ENCODE measurements around the gene TMEM61.
"Not testable (repeated sequence)": the region's sequence is repeated elsewhere in the genome, so short reads cannot be mapped to it uniquely, and the experiment has no call there.

TMEM61 gene

DNA sequence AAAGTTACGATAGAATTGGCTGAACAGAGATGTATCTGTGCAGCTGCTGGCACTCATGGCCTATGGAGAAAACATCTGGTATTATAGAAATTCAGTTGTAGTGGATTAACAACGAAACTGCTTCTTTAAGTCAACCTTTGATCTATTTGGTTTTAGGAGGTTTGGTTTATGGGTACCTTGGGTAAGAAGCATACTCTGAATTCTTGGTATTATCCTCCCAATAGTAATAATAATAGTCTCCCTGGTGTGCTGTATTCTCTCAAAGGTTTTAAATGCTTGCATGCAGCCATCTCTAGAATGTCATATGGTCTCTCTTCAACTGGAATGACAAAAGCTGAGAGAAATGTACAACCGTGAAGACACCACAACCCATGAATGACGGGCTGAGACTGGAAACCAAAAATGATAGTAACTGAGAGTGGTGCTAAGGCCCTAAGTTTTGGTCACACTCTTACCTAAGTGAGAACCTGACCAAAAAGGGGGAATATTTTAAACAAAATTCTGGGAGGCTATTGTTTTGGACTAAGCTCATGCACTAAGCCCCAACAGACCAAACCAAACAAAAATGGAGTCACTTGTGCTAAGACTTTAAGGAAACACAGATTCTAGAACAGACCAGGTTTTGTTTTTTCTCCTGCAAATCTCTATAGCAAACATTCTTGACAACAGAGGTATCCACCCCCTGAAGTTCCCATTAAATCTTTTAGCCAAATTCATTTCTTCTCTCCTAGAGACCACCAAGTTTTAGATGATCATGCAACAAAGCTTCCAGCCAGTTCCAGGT, 17.6 kb upstream of the TMEM61 start:
- Histone ChIP-seq H3K4me1 (ENCODE audit: control insufficient read depth, insufficient read depth, low read length, unreplicated experiment) (peaks cover 20% of the 10 kb centered on the region), H3K4me3 (ENCODE audit: low read depth, low read length) (no peak overlapping the region), H3K79me2 (ENCODE audit: control insufficient read depth, insufficient read depth, low read length, unreplicated experiment) (no peaks in the 10 kb centered on the region), H3K27ac (ENCODE audit: low read depth, low read length) (no peak overlapping the region), H3K27me3 (ENCODE audit: insufficient read depth, low read length) (no peaks in the 10 kb centered on the region), H3K36me3 (ENCODE audit: insufficient read depth, low read length) (no peaks in the 10 kb centered on the region), H2AFZ (ENCODE audit: low read length, unreplicated experiment) (no peak overlapping the region)

DNA sequence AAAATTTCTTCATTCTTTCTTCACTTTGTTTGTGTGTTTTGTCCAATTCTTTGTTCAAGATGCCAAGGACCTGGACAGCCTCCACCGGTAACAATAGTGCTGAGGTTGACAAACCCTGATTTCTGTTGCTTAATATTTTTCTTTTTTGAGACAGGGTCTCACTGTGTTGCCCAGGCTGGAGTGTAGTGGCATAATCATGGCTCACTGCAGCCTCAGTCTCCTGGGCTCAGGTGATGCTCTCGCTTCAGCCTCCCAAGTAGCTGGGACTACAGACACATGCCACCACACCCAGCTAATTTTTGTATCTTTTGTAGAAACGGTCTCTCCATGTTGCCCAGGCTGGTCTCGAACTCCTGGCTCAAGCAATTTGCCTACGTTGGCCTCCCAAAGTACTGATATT, 16.6 kb upstream of the TMEM61 start:
- H2AFZ ChIP-seq (ENCODE audit: low read length, unreplicated experiment); H3K27me3 ChIP-seq (ENCODE audit: insufficient read depth, low read length); H3K79me2 ChIP-seq (ENCODE audit: control insufficient read depth, insufficient read depth, low read length, unreplicated experiment); H3K4me3 ChIP-seq (ENCODE audit: low read depth, low read length); H3K27ac ChIP-seq (ENCODE audit: low read depth, low read length); H3K36me3 ChIP-seq (ENCODE audit: insufficient read depth, low read length): not testable (repeated sequence)
- H3K4me1 ChIP-seq (ENCODE audit: control insufficient read depth, insufficient read depth, low read length, unreplicated experiment) = peaks cover 20% of the 10 kb centered on the region

DNA sequence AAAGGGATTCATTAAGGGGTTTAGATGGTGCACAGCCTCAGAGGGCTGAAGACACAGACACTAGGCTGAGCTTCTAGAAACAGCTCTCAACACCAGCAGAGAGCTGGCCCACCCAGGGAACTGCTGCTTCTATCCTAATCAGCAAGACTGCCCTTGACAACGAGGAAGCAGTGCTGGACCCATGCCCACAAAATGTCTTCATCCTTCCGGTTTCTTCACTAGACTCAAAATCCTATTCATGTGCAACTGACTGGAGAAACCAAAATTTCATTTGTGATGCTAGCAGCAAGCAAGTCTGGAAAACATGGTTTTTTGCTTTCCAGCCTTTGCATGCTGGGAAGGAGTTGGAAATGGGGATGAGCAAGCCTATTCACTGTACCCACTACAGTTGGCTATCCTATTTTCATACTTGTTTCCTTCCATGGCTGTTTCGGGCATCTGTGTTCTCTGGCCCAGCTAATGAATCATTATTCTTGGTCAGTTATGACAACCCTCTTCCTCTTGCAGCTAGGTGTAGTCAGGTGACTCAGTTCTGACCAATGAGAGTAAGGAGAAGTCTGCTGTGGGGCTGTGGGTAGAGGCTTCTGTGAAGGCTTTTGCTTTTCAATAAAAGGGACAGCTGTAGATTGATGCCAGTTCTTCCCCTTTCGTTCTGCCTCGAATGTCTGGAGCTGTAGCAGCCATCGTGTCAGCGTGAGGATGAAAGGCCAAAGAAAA, 14.6 kb upstream of the TMEM61 start:
- Histone ChIP-seq H3K27ac (ENCODE audit: low read depth, low read length) (peak overlapping the region; percentile 2; the same call in 1 of the 2 replicates), H3K27me3 (ENCODE audit: insufficient read depth, low read length) (no peaks in the 10 kb centered on the region), H2AFZ (ENCODE audit: low read length, unreplicated experiment) (peak overlapping the region; percentile 92), H3K79me2 (ENCODE audit: control insufficient read depth, insufficient read depth, low read length, unreplicated experiment) (no peaks in the 10 kb centered on the region), H3K4me1 (ENCODE audit: control insufficient read depth, insufficient read depth, low read length, unreplicated experiment) (peaks cover 20% of the 10 kb centered on the region), H3K36me3 (ENCODE audit: insufficient read depth, low read length) (no peaks in the 10 kb centered on the region), H3K4me3 (ENCODE audit: low read depth, low read length) (no peak overlapping the region)

DNA sequence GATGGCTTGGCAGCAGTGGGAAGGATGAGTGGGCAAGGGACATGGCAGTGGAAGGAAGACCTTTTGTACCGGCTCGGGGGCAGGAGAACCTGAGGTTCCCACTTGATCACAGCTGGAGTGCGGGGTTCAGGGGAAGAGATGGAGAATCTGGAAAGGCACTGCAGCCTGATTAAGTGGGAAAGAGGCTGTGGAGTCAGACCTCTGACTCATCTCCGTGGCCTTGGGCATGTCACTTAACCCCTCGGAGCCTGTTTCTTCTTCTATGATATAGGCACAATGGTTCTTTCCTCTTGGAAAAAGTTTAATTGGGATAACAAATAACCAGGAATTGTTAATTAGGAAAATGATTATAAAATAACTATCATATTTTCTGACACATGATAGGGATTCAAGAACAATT, 13.1 kb upstream of the TMEM61 start:
- no peak overlapping the region for H3K4me3 ChIP-seq (ENCODE audit: low read depth, low read length)
- H3K27me3 ChIP-seq (ENCODE audit: insufficient read depth, low read length) = no peaks in the 10 kb centered on the region
- H3K4me1 ChIP-seq (ENCODE audit: control insufficient read depth, insufficient read depth, low read length, unreplicated experiment) = peaks cover 30% of the 10 kb centered on the region
- H2AFZ ChIP-seq (ENCODE audit: low read length, unreplicated experiment) = no peak overlapping the region
- H3K36me3 ChIP-seq (ENCODE audit: insufficient read depth, low read length) = no peaks in the 10 kb centered on the region
- H3K27ac ChIP-seq (ENCODE audit: low read depth, low read length) = no peak overlapping the region
- H3K79me2 ChIP-seq (ENCODE audit: control insufficient read depth, insufficient read depth, low read length, unreplicated experiment) = no peaks in the 10 kb centered on the region

DNA sequence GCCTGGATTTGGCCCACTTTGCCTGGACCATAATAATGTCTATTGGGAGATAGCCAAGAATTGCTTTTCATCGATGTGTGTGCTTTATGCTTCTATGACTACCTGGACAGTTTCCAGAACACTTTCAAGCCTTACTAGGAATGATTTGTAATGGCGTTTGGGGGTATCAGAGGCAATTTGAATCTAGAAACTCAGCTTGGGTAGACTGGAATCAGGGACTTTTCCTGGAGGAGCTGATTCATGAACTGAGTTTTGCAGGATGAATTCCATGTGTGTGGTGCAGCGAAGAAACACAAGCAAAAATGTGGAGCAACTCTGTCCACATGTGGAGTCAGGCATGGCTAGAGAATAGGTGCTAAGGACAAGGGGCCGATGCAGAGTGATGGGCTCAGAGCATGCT, 11.9 kb upstream of the TMEM61 start:
- Histone ChIP-seq H3K36me3 (ENCODE audit: insufficient read depth, low read length) (no peaks in the 10 kb centered on the region), H3K79me2 (ENCODE audit: control insufficient read depth, insufficient read depth, low read length, unreplicated experiment) (no peaks in the 10 kb centered on the region), H3K4me3 (ENCODE audit: low read depth, low read length) (no peak overlapping the region), H2AFZ (ENCODE audit: low read length, unreplicated experiment) (no peak overlapping the region), H3K27me3 (ENCODE audit: insufficient read depth, low read length) (no peaks in the 10 kb centered on the region), H3K4me1 (ENCODE audit: control insufficient read depth, insufficient read depth, low read length, unreplicated experiment) (peaks cover 30% of the 10 kb centered on the region), H3K27ac (ENCODE audit: low read depth, low read length) (no peak overlapping the region)

DNA sequence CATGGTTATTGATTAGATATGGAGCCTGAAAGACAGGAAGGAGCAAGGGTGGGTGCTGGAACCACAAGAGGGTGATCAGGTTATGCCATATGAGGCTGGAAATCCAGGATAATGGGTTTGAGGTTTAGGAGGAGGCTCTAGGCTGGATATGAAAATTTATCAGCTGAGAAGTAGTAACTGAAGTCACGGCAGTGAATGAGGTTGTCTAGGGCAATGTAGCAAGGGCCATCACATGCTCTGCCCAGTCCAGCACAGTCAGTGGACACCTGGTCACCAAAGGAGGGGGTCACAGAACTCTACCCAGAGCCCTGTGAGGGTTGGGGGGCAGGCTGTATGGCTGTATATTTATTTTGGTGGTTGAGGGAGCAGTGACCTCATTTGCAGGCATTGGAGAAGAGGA, 10.5 kb upstream of the TMEM61 start:
- no peak overlapping the region for H3K4me3 ChIP-seq (ENCODE audit: low read depth, low read length)
- no peaks in the 10 kb centered on the region for H3K36me3 ChIP-seq (ENCODE audit: insufficient read depth, low read length)
- peaks cover 30% of the 10 kb centered on the region for H3K4me1 ChIP-seq (ENCODE audit: control insufficient read depth, insufficient read depth, low read length, unreplicated experiment)
- no peak overlapping the region for H3K27ac ChIP-seq (ENCODE audit: low read depth, low read length)
- no peaks in the 10 kb centered on the region for H3K27me3 ChIP-seq (ENCODE audit: insufficient read depth, low read length)
- H3K79me2 ChIP-seq (ENCODE audit: control insufficient read depth, insufficient read depth, low read length, unreplicated experiment) = no peaks in the 10 kb centered on the region
- no peak overlapping the region for H2AFZ ChIP-seq (ENCODE audit: low read length, unreplicated experiment)

DNA sequence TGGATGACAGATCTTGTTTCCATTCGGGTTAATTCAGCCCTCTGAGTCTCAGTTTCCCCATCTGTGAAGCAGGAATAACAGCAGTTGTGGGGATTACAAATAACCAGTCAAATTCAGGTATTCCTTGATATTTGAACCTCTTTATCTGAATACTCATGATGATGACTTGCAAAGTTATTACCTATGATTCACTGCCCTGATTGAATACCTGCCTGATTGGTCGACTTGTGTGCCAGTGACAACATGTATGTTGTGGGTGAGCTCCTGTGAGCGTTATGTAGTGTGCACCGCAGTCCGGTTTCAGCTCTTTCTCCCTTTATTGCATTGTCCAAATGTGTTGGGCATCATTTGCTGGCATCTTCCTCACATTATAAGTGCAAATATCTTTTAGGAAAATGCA, 9.5 kb upstream of the TMEM61 start:
- Histone ChIP-seq H3K27ac (ENCODE audit: low read depth, low read length) (no peak overlapping the region), H3K79me2 (ENCODE audit: control insufficient read depth, insufficient read depth, low read length, unreplicated experiment) (no peaks in the 10 kb centered on the region), H2AFZ (ENCODE audit: low read length, unreplicated experiment) (no peak overlapping the region), H3K4me3 (ENCODE audit: low read depth, low read length) (no peak overlapping the region), H3K36me3 (ENCODE audit: insufficient read depth, low read length) (no peaks in the 10 kb centered on the region), H3K27me3 (ENCODE audit: insufficient read depth, low read length) (no peaks in the 10 kb centered on the region), H3K4me1 (ENCODE audit: control insufficient read depth, insufficient read depth, low read length, unreplicated experiment) (peaks cover 25% of the 10 kb centered on the region)

DNA sequence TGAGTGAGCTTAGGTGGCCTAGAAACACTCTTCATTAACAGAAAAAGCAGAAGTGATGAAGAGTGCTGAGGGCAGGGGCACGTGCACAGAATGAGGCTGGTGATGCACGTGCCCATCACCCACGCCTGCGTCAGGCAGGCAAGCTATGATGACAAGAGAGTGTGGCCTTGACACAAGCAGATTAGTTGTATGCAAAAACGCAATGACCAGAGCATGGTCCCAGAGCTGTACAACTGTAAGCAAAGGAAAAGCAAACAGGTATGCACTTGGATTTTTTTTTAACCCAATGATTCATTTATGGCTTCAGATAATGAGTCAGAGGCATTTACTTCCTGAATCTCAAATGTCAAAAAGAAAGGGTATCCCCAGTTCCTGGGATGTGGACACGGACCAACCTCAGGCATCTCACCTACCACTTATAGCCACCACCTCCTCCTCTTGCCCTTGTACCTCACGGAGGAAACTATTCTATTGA, 9.1 kb upstream of the TMEM61 start:
- Histone ChIP-seq H3K36me3 (ENCODE audit: insufficient read depth, low read length) (no peaks in the 10 kb centered on the region), H3K27ac (ENCODE audit: low read depth, low read length) (no peak overlapping the region), H2AFZ (ENCODE audit: low read length, unreplicated experiment) (no peak overlapping the region), H3K27me3 (ENCODE audit: insufficient read depth, low read length) (no peaks in the 10 kb centered on the region), H3K4me3 (ENCODE audit: low read depth, low read length) (no peak overlapping the region), H3K4me1 (ENCODE audit: control insufficient read depth, insufficient read depth, low read length, unreplicated experiment) (peaks cover 21% of the 10 kb centered on the region), H3K79me2 (ENCODE audit: control insufficient read depth, insufficient read depth, low read length, unreplicated experiment) (no peaks in the 10 kb centered on the region)

DNA sequence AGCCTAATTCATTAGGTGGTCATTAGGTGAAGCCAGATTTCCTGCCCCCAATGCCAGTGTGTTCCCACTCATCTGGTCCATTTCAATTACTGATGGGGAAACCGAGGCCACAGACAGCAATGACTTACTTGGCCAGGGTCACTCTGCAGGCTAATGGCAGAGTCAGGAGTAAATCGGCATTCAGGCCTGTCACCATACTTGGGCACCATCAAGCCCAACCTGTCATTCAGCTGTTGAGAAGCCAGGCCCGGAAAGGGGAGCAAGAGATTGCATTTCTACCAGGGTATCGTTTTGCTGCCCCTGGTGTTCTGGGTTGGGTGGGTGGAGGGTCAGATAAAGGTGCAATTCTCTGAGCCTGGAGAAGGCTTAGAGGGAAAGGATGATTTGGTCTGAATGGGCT, 8.0 kb upstream of the TMEM61 start:
- H3K27ac ChIP-seq (ENCODE audit: low read depth, low read length) = no peak overlapping the region
- H2AFZ ChIP-seq (ENCODE audit: low read length, unreplicated experiment) = no peak overlapping the region
- H3K79me2 ChIP-seq (ENCODE audit: control insufficient read depth, insufficient read depth, low read length, unreplicated experiment) = no peaks in the 10 kb centered on the region
- no peaks in the 10 kb centered on the region for H3K27me3 ChIP-seq (ENCODE audit: insufficient read depth, low read length)
- H3K4me3 ChIP-seq (ENCODE audit: low read depth, low read length) = no peak overlapping the region
- peaks cover 10% of the 10 kb centered on the region for H3K4me1 ChIP-seq (ENCODE audit: control insufficient read depth, insufficient read depth, low read length, unreplicated experiment)
- no peaks in the 10 kb centered on the region for H3K36me3 ChIP-seq (ENCODE audit: insufficient read depth, low read length)

DNA sequence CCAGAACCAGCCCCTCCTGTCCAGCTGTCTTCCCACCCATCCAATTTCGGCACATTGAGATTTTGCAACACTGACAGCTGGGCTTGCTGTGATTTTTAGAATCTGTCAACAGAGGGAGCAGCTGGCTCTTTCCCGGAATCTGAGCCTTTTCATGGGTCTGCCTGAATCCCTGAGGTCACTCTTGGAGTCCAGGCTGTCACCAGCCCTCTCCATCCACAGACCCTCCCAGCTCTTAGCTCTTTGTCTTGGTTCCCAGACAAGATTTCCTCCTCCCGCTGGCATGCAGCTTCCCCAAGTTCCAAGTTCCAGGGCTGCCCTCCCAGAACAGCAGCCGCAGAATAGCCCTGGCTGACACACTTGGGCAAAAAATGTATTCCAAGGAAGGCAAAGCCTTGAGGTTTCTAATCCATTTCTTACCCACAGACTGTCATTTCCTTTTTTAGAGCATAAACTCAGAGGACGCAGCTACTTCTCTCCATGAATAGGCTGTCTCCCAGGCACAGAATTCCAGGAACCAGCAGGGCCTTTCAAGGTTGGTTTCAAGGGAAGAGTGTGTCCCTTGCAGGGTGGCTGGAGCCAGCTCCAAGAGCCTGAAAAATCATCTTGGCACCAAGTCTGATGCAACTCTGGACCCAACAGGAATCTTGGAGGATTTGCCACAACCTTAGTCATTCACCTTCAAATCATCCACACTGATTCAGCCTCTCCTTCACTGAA, 7.1 kb upstream of the TMEM61 start:
- no peak overlapping the region for H3K4me3 ChIP-seq (ENCODE audit: low read depth, low read length)
- H3K36me3 ChIP-seq (ENCODE audit: insufficient read depth, low read length) = no peaks in the 10 kb centered on the region
- H3K79me2 ChIP-seq (ENCODE audit: control insufficient read depth, insufficient read depth, low read length, unreplicated experiment) = no peaks in the 10 kb centered on the region
- peaks cover 10% of the 10 kb centered on the region for H3K4me1 ChIP-seq (ENCODE audit: control insufficient read depth, insufficient read depth, low read length, unreplicated experiment)
- H3K27ac ChIP-seq (ENCODE audit: low read depth, low read length) = no peak overlapping the region
- no peak overlapping the region for H2AFZ ChIP-seq (ENCODE audit: low read length, unreplicated experiment)
- no peaks in the 10 kb centered on the region for H3K27me3 ChIP-seq (ENCODE audit: insufficient read depth, low read length)

Measured in ACC112 (cell line).